ENCODE measurements around the gene RIMS1. TPM values are rescaled to one million over a fixed set of nuclear protein-coding genes. Genes with fewer than 3 reads are reported as not detected.

The RIMS1 gene
- total RNA-seq: 3.9 TPM
- long read RNA-seq, partial matches to known transcripts: 0 of 1 reads
- long read RNA-seq, other reads (novel, unspliced or antisense): 1 of 1 reads

GRCh38 chr6:71886184-71887005 is at the start of gene RIMS1:
Gene RIMS1 (plus strand): TSS chr6:71886550. CDS start chr6:71887024, 474 bp downstream.
- Histone ChIP-seq H3K4me3 (peak within 1 kb of the TSS; percentile 45), H3K27me3 (peaks cover 10% of the 10 kb centered on the region), H3K36me3 (no peaks in the 10 kb centered on the region), H3K4me1 (no peaks in the 10 kb centered on the region), H3K9me3 (no peaks in the 10 kb centered on the region), H3K27ac (no peak within 1 kb of the TSS)
- intact Hi-C loops (cut with DNase I): no loop called here
- DNase-seq (peak; percentile 69), ATAC-seq (peak; percentile 63)
- TF ChIP-seq, protein P1, sequence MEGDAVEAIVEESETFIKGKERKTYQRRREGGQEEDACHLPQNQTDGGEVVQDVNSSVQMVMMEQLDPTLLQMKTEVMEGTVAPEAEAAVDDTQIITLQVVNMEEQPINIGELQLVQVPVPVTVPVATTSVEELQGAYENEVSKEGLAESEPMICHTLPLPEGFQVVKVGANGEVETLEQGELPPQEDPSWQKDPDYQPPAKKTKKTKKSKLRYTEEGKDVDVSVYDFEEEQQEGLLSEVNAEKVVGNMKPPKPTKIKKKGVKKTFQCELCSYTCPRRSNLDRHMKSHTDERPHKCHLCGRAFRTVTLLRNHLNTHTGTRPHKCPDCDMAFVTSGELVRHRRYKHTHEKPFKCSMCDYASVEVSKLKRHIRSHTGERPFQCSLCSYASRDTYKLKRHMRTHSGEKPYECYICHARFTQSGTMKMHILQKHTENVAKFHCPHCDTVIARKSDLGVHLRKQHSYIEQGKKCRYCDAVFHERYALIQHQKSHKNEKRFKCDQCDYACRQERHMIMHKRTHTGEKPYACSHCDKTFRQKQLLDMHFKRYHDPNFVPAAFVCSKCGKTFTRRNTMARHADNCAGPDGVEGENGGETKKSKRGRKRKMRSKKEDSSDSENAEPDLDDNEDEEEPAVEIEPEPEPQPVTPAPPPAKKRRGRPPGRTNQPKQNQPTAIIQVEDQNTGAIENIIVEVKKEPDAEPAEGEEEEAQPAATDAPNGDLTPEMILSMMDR (IDR thresholded peaks at IDR 0.05): peak; percentile 19

DNA sequence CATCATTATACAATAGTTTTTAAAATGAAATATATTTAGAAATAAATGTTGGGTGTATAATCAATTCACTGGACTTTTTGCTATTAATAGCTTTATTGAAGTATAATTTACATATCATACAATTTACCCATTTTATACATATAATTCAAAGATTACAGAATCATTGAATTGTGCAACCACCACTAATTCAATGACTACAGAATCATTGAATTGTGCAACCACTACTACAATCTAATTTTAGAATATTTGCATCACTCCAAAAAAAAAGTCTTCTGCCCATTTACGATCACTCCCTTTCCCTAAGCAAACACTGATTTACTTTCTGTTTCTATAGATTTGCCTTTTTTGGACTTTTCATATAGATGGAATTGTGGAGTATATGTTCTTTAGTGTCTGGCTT is 35.1 kb upstream of the RIMS1 start:
- no peak for ATAC-seq
- TF ChIP-seq, protein P1 (IDR thresholded peaks at IDR 0.05): no peak
- intact Hi-C loops (cut with DNase I): no loop called here
- no peak for DNase-seq
- Histone ChIP-seq H3K4me1 (no peaks in the 10 kb centered on the region), H3K4me3 (no peak overlapping the region), H3K27me3 (no peaks in the 10 kb centered on the region), H3K27ac (no peak overlapping the region), H3K9me3 (no peaks in the 10 kb centered on the region), H3K36me3 (no peaks in the 10 kb centered on the region)

- Histone ChIP-seq H3K9me3 (no peaks in the 10 kb centered on the region), H3K4me1 (no peaks in the 10 kb centered on the region), H3K27ac (no peak overlapping the region), H3K36me3 (no peaks in the 10 kb centered on the region), H3K27me3 (no peaks in the 10 kb centered on the region), H3K4me3 (no peak overlapping the region)
- TF ChIP-seq, protein P1 (IDR thresholded peaks at IDR 0.05): no peak
- intact Hi-C loops (cut with DNase I): no loop called here
- no peak for DNase-seq
- no peak for ATAC-seq
These were observed 33.4 kb upstream of the RIMS1 start for GRCh38 chr6:71852948-71853347.

- Histone ChIP-seq H3K4me1 (no peaks in the 10 kb centered on the region), H3K9me3 (no peaks in the 10 kb centered on the region), H3K27me3 (no peaks in the 10 kb centered on the region), H3K36me3 (no peaks in the 10 kb centered on the region), H3K27ac (no peak overlapping the region), H3K4me3 (no peak overlapping the region)
- intact Hi-C loops (cut with DNase I): no loop called here
- DNase-seq (no peak), ATAC-seq (no peak)
- TF ChIP-seq, protein P1 (IDR thresholded peaks at IDR 0.05): no peak
These were observed 30.9 kb upstream of the RIMS1 start for GRCh38 chr6:71855406-71855805.

DNA sequence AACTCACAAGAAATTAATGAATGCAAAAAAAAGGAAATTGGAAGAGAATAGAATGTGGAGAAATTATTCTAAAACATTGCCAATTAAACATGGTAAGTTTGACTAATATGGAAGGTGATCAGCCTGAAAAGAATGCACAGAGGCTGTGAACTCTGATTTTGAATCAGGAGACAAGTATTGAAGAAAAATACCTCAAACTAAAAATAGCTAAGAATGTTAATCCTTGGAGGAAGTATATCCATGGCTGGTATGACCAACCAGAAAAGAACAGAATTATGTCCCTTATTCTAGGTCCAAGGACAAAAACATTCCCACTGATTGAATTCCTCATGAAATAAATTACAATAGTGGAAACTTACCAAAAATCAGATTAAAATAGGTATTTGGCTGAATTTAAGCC is 7.3 kb upstream of the RIMS1 start:
- DNase-seq (no peak), ATAC-seq (no peak)
- no peaks in the 10 kb centered on the region for H3K9me3 ChIP-seq
- TF ChIP-seq, protein P1 (IDR thresholded peaks at IDR 0.05): no peak
- H3K36me3 ChIP-seq: no peaks in the 10 kb centered on the region
- H3K27ac ChIP-seq: no peak overlapping the region
- intact Hi-C loops (cut with DNase I): no loop called here
- H3K4me3 ChIP-seq: no peak overlapping the region
- H3K27me3 ChIP-seq: no peaks in the 10 kb centered on the region
- no peaks in the 10 kb centered on the region for H3K4me1 ChIP-seq
